ENCODE measurements around the gene ANKRD36C.
"Not testable (repeated sequence)": the region's sequence is repeated elsewhere in the genome, so short reads cannot be mapped to it uniquely, and the experiment has no call there.

DNA sequence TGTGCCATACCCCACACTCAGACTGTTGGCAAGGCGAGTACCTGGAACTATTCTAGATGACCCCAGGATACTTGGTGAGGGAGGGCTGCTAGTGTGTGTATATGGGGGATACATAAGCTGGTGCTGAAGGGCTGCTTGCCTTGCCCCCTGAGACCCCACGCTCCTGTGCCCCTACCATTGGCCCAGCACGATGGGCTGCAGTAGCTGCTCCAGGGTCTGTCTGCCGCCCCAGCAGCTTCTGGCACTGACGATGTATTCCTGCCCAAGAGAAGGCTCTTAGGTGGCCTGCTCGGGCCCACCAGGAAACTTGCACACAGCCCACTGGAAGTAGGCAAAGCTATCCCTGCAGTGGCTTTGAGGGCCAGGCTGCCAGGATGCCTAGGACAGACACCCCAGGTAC, 34.1 kb upstream of the ANKRD36C start:
- TF ChIP-seq, protein P1, sequence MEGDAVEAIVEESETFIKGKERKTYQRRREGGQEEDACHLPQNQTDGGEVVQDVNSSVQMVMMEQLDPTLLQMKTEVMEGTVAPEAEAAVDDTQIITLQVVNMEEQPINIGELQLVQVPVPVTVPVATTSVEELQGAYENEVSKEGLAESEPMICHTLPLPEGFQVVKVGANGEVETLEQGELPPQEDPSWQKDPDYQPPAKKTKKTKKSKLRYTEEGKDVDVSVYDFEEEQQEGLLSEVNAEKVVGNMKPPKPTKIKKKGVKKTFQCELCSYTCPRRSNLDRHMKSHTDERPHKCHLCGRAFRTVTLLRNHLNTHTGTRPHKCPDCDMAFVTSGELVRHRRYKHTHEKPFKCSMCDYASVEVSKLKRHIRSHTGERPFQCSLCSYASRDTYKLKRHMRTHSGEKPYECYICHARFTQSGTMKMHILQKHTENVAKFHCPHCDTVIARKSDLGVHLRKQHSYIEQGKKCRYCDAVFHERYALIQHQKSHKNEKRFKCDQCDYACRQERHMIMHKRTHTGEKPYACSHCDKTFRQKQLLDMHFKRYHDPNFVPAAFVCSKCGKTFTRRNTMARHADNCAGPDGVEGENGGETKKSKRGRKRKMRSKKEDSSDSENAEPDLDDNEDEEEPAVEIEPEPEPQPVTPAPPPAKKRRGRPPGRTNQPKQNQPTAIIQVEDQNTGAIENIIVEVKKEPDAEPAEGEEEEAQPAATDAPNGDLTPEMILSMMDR (conservative IDR thresholded peaks at IDR 0.05; ENCODE audit: low read depth, low read length): not testable (repeated sequence)
- TF ChIP-seq POLR2A (IDR thresholded peaks at IDR 0.05; ENCODE audit: low read depth, low read length); RFX5 (IDR thresholded peaks at IDR 0.05; ENCODE audit: low read depth, low read length); RAD21 (IDR thresholded peaks at IDR 0.05; ENCODE audit: low read length); CEBPB (IDR thresholded peaks at IDR 0.05; ENCODE audit: low read depth, low read length): not testable (repeated sequence)
- TF ChIP-seq, protein P2, sequence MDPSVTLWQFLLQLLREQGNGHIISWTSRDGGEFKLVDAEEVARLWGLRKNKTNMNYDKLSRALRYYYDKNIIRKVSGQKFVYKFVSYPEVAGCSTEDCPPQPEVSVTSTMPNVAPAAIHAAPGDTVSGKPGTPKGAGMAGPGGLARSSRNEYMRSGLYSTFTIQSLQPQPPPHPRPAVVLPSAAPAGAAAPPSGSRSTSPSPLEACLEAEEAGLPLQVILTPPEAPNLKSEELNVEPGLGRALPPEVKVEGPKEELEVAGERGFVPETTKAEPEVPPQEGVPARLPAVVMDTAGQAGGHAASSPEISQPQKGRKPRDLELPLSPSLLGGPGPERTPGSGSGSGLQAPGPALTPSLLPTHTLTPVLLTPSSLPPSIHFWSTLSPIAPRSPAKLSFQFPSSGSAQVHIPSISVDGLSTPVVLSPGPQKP (IDR thresholded peaks at IDR 0.05; ENCODE audit: borderline replicate concordance, low read depth, low read length): not testable (repeated sequence)
